SHP77 treated with DMSO at 0.1 percent for 48 hours (cell line): Measurements from ENCODE around the gene TUBA4A.

Source experiments
- DNase-seq: peaks from one replicate; lab custom pipeline; 2025; lab: John Stamatoyannopoulos, UW

Gene TUBA4A

DNA sequence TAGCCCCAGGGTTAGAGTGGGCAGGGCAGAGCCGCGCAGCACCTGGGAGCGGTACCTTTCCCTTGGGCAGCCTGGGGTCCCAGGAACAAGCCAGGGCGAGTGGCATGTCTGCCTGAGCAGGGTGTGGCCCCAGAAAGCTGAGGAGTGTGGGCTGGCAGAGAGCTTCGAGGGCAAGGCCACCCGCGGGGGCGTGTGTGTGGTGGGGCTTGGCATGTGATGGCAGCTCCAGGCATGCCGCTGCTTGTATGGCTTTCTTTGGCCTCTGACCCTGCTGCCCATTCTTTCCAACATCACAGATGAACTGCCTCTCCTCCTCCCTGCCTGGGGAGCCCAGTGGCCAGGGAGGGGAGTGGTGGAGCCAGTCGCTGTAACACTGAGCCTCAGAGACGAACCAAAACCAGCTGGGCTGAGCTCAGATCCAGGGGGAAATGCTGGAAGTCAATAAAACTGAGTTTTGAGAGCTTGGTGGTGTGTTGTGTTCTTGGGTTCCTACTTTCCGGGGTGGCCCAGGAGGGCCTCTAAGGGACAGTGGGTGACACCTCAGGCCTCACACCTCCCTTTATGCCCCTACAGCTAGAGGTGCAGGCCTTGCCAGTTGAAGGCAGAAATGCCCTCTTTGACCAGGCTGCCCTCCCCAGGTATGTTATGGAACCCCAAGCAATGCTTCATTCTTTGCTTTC lies 32.9 kb upstream of the TUBA4A start:
- DNase-seq, result no peak

DNA sequence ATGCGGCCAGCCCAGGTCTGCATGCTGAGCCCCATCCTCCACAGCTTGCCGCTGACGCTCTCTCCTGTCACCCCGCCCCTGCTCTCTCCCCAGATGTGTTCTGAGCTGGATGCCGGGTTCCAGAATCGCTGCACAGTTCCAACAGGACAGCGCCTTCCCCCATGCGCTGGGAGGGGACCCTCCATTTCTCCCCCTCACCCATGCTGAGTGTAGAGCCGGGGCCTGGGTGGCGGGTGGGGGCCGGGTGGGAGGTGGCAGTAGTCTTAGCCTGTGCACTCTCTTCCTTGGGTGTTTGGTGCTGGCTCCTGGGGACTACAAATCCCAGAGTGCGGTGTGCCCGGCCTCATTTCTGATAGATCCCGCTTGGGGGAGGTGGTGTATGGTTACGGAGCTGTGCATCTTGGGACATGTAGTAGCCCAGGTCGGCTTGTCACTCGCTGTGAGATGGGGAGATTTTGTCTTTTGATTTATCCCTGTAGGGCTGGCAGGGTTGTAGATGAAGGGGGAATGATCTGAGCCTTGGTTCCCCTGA lies 32.2 kb upstream of the TUBA4A start:
- no peak for DNase-seq

DNA sequence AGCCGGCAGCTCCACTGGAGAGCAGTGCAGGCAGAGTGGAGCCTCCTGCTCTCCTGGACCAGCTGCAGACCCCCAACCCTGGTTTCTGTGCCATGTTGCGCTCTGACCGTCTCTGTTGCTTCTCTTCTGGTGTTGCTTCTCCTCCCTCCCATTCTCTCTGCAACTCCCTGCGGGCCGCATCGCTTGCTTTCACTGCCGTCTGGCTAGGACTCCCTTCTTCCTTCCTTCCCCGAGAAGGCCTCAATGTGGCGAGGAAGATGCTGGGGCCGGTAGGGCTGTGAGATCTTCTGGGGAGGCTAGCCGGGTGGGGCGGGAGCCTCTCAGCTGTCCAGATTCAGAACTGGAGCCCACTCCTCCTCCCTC lies 31.6 kb upstream of the TUBA4A start:
- DNase-seq, result no peak

DNA sequence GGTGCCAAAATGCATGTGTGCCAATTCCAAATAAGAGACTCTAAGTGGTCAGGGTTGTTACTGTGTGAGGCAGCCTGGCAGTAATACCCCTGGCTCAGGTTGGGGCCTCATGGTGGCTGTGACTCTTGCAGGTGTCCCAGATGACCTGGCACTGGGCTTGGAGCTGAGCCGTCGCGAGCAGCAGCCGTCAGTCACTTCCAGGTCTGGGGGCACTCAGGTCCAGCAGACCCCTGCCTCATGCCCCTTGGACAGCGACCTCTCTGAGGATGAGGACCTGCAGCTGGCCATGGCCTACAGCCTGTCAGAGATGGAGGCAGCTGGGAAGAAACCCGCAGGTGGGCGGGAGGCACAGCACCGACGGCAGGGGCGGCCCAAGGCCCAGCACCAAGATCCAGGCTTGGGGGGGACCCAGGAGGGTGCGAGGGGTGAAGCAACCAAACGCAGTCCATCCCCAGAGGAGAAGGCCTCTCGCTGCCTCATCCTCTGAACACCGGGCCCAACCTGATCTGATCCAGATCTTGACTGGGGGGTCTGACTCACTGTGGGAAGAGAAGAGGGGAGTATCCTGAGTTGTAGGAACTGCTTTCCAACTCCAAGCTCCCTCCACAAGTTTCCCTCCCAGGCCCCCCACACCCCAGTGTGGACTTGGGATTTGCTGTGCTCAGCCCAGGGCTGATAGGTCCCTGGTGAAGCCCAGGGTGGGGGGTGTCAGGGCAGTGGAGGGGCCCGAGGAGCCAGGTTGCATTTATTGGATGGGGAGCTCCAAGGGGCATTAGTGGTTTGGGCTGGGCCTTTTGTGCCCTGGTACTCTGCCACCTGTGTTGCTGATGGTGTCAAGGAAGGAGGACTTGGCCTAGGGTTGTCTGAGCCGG lies 31.0 kb upstream of the TUBA4A start:
- no peak for DNase-seq

DNA sequence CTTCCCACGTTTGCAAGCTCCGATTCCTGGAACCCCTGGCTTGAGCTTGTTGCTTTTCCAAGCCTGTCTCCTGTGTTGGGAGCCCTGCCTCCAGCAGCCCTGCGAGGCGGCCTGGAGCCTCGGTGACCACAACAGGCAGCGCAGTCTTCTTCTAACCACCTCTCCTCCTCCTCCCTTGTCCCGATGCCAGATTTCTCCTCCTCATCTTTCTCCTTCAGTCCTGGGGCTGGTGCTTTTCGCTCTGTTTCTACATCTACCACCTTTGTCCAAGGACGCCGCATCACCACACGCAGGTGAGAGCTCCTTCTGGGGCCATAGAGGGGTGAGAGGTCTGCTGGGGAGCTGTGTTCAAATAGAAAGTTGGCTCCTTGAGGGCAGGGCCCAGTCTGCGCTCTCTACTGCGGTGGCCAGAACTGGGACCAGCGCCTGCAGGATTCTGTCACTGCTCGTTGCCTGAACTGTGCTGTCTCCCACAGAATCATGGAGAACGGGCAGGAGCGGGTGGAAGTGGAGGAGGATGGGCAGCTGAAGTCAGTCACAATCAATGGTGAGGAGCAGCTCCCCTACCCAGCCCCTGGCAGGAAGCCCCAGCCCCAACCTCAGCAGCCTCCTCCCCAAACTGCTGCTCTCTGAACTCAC lies 29.3 kb upstream of the TUBA4A start:
- no peak for DNase-seq

DNA sequence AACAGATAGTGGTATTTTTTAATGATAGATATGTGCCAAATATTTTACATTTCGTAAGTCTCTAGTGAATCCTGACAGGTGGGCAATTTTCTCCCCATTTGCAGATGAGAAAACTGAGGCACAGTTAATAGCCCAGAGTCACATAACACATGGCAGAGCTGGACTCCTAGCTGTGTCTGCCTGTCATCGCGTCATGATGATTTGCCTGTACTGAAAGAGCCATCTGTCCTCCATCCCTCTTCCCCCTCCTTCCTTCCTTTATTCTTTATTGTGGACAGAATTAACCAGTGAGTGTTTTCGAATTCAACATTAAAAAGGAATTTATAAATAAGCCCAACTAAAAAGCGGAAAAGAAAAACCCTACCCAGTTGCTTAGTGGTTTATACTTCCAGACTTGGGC lies 28.7 kb upstream of the TUBA4A start:
- no peak for DNase-seq

DNA sequence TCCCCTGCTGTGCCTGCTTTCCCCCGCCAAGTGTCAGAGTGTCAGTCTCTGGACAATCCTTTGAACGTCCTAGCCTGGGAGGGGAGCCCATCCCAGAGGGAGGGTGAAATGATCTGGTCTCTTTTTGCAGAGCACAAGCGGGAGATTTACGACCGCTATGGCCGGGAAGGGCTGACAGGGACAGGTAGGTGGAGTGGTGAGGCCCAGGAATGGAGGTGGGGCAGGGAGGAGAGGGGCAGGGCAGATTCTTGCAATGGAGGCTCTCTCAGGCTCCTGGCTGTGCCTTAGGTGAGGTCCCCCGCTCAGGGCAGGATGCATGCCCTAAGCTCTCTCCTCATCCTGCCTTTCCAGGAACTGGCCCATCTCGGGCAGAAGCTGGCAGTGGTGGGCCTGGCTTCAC lies 27.9 kb upstream of the TUBA4A start:
- DNase-seq, result no peak

DNA sequence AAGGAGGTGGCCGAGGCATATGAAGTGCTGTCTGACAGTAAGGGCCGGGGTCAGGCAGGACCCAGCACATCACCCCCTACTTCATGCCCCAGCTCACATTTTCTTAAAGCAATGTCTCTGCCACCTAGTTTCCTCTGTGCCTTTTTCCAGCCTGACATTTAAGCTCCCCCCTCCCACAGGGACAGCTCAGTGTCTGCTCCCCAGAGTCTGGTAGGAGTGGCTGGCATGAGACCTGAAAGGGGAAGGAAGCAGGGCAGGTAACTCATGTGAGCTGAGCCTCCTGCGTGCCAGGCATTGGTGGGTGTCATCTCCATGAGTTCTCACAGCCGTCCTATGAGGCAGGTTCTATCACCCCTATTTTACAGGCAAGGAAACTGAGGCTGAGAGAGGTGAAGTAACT lies 26.9 kb upstream of the TUBA4A start:
- no peak for DNase-seq

DNA sequence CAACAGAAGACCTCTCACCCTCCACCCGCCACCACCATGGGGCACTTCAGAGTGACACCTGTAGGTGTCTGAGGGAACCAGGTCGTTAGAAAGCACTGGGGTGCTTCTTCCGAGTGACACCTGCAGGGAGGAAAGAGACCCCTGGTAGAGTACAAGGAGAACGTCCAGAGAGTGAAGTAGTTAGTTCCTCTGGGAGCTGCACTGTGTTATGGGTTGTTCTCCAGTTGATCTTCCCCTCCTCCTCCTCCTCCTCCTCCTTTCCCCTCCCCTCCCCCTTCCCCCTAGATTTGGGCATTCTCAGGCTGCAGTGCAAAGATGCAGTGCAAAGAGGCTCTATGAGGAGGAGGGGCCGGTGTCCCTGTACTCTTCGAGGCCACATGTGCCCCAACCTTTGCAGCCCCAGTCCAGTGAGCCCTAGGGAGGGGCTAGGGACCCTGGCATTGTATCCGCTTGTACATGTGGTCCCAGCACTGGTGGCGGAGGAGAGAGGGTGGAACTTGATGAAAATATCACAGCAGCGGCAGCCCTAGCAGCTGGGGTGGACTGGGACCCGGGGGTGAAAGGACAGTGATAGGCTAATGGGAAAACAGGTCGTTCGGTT lies 26.3 kb upstream of the TUBA4A start:
- no peak for DNase-seq

DNA sequence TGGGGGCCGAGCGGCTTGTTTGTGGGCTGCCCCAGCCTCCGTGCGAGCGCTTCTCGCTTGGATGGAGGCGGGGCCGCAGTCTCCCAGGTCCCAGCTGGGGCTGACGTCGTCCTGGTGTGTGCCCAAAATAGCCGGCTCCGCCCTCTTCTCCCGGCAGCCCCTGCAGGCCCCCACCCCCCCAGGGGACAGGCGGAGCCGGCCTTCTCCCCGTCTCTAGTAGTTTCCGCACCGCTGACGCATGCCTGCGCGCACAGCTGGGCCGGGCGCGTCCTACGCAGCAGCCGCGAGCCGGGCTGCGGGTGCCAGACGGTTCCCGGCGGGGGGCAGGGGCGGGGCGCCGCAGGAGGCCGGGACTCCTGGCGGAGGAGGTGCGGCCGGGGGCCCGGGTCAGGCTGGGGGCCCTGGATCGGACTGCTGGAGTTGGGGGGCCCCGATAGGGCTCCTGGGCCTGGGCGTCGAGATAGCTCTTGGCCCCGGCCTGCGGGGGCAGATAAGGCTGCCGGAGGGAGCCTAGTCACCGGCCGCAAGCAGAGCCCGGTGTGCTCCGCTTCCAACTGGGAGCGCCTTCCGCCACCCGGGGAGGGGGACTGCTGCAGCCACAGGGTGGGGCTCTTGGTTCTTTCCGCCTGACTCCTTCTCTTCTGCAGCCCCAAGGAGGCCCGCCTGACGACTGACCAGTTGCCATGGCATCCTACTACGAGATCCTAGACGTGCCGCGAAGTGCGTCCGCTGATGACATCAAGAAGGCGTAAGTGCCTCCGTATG lies 25.6 kb upstream of the TUBA4A start, which contains the start of gene DNAJB2:
DNAJB2 (plus strand) TSS at position 216 of the 765 bp plus-strand sequence; CDS start at position 684, 468 bp downstream.
- DNase-seq, result peak; percentile 91

DNA sequence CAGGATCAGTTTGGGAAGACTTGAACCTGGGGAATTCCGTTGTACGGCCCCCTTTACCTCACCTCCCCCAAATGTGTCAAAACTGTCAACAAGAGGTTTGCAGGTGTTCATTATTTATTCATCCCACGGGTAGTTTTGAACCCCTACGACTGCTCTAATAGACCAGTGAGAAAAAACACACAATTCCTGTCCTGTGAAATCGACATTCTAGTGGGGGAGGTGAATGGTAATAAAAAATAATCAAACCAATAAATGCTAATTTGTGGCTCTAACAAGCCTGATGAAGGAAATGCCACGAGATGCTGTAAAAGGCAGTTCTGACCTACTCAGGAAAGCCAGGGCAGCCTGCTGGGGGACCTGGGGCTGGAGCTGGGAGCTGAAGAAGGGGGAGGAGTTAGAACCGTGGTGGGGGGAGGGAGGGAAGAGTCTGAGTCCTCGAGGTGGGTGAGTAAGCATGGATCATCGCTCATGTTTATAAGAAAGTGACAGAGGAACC lies 25.0 kb upstream of the TUBA4A start:
- no peak for DNase-seq

DNA sequence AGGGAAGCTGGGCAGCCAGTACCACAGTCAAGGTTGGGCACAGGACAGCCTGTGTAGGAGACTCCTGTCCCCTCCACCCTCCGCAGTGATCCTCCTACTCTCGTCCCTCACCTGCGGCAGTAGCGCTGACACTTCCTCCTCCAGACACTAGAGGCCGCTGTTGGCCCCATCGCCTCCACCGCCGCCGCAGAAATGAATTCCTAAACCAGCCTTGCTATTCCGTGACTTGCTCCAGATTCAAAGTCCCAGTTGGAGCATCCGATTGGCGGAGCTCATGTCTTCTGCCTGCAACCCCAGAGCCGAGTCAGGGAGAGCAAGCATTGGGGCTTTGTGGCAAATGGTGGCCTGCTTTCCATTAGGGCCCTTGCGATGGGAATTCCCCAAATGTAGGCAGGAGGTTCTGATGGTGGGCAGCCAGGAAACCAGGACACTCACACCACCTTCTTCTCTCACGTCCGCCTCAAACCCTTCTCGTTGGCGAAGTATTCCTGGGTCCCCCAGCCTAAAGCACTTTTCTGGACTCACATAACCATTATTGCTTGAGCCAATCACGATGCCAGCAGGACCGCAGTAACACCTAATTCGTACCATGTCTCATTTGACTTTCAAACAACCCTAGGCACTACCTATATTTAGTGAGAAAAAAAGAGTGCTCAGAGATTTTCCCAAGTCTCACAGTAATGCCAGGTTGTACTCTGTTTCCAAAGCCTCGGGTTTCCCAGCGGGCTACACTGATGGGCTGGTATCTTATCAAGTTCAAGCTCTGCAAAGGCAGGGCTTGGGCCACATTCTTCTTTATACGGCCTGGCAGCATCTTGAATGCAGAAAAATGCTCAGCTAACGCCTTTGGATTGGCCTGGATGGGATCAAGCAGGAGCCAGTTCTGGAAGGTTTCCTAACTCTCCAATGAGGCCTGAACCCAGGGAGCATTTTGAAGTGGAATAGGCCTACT lies 24.3 kb upstream of the TUBA4A start:
- peak; percentile 68 for DNase-seq

DNA sequence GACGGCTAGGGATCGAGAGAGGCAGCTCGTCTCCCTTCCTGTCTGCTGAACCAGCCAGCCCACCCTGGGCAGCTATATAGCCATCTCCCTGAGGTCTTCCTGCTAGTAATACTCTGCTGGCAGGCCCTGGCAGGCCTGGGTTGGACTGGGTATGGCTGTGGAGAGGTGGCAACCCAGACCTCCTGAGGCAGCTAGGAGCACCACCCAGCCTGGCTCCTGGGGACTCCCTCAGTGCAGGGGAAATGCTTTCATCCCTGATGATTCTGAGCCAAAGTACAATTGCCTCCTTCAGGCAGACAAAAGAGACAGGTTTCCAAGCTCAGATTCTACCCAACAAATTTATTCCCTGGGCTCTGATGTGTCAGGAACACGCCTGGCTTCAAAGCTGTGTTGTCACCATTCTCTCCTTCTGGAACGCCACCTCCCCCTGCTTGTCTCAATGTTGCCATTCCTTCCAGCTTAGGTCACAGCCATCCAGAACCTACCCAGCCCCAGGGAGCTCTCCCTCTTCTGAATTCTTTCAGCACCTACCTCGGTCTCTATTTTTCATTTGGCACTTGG lies 20.7 kb upstream of the TUBA4A start:
- no peak for DNase-seq

DNA sequence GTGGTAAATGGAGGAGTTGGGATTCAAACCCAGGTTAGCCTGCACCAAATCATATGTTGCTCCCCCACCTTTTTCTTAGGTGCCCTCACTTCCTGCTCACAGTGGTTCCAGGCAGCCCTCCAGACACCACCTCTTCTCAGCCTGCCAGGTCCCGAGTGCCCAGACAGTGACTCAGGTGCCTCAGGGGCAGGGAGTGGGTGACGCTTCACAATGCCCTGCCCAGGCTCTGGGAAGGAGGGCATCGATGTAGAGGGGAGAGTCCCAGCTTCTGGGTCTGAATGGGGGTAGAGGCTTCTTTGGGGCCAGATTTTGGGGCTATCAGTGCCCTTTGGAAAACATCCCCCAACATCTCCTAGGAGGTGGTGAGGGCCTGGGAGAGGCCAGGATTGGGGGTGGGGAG lies 20.2 kb upstream of the TUBA4A start:
- DNase-seq, result no peak

DNA sequence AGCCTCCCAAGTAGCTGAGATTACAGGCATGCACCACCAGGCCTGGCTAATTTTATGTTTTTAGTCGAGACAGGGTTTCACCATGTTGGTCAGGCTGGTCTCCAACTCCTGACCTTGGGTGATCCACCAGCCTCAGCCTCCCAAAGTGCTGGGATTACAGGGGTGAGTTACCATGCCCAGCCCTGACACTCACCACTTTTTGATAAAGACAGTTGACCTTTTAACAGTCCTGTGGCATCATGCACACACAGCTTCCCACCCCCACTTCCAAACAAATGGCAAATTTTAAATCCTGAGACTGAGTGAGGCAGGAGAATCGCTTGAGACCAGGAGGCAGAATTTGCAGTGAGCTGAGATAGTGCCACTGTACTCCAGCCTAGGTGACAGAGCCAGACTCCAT lies 19.3 kb upstream of the TUBA4A start:
- DNase-seq, result no peak

DNA sequence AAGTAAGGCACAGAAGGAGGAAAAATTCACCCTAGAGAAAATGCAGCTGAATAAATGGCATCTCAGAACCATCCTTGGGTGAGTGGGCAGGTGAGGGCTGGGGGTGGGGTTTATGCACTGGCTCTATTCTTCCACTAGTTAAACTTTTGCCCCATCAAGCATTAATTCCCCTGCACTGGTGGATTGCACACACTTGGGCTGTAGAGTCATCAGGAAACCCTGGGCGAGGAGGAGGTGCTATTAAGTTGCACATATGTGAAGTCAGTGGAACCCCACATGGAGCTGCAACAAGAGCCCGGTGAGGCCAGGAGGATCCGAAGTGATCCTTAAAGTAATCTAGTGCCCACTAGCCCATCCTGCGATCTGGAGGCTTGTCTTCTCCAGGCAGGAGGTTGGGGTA lies 18.6 kb upstream of the TUBA4A start:
- no peak for DNase-seq

DNA sequence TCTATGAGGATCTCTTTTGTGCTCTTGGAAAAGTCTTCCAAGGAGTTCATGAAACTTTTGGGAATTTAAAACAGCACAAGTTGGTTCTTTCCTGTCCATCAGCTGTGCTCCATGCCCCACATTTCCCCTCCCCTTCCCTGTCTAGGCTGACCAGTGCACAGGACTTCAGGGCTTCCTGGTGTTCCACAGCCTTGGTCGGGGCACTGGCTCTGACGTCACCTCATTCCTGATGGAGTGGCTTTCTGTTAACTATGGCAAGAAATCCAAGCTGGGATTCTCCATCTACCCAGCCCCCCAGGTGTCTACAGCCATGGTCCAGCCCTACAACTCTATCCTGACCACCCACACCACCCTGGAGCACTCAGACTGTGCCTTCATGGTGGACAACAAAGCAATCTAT lies 17.3 kb upstream of the TUBA4A start:
- DNase-seq, result no peak

DNA sequence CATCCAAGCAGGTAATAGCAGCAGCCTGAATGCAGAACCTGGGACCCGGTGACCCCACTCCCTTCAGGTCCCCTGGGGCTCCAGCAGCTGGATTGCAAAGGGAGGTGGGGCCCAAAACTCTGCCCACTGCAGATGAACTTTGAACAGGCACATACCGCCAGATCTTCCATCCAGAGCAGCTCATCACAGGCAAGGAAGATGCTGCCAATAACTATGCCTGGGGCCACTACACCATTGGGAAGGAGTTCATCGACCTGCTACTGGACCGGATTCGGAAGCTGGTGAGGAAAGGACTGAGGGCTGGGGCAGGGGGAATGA lies 16.3 kb upstream of the TUBA4A start:
- DNase-seq, result no peak

DNA sequence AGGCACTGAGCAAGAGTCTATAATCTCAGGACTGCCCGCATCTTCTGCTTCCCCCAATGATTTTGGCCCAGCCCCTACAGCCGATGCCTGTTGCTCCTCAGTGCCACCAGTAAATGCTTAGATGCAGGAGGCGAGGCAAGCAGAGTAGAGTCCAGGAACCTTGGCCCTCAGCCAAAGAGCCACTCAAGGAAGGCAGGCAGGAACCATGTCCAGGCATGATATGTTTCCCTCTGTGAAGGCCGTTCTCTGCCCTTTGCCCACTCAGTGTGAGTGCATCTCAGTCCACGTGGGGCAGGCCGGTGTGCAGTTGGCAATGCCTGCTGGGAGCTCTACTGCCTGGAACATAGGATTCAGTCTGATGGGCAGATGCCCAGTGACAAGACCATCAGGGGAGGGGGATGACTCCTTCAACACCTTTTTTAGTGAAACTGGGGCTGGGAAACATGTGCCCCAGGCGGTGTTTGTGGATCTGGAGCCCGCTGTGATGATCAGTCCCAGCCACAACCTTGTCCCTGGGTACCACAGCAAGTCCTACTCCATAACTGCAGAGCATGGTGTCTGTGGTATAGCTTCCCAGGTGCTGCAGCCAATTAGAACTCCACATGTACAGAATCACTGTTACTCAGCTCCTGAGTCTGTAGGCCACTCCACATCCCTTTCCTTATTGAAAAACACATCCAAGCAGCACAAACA lies 15.8 kb upstream of the TUBA4A start:
- DNase-seq, result peak; percentile 16

DNA sequence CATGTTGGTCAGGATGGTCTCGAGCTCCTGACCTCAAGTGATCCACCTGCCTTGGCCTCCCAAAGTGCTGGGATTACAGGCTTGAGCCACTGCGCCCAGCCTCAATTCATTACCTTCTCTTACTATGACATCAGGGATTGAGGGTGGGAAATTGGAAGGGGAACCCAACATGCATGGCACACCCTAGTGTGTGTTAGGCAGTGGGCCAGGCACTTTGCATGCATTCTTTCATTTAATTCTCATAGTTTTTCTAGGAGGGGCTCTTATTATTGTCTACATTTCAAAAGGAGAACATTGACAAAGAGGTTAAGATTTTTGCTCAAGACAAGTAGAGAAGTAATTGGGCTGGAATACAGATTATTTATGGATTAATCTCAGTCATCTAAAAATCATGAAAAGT lies 14.6 kb upstream of the TUBA4A start:
- no peak for DNase-seq
